NCI-H128 (cell line): ENCODE data around the gene NELFB.

Experiments
- DNase-seq: peaks from one replicate; lab custom pipeline; 2025; ENCODE audit not compliant: unreplicated experiment; lab: John Stamatoyannopoulos, UW

The NELFB gene

GRCh38 chr9:137223078-137223970 lies 31.8 kb upstream of the NELFB start:
- DNase-seq, result peak; percentile 95

- no peak for DNase-seq
Observed at GRCh38 chr9:137224830-137225694, 30.1 kb upstream of the NELFB start, which contains the start of gene CYSRT1. CYSRT1 (plus strand) TSS chr9:137225174; CDS start chr9:137225622, 448 bp downstream.

GRCh38 chr9:137225699-137226331 lies 29.3 kb upstream of the NELFB start:
- DNase-seq, result no peak

GRCh38 chr9:137226338-137227053 lies 28.6 kb upstream of the NELFB start:
- no peak for DNase-seq

GRCh38 chr9:137227054-137227852 lies 27.9 kb upstream of the NELFB start, which contains the start of gene RNF224:
RNF224 (plus strand) TSS chr9:137227502; CDS start chr9:137228336, 834 bp downstream.
- peak; percentile 86 for DNase-seq

GRCh38 chr9:137227853-137228505 lies 27.1 kb upstream of the NELFB start:
- DNase-seq, result no peak

- DNase-seq, result no peak
Observed at GRCh38 chr9:137228506-137228967, 26.6 kb upstream of the NELFB start.

- DNase-seq, result no peak
Observed at GRCh38 chr9:137228968-137229896, 25.9 kb upstream of the NELFB start.

- DNase-seq, result no peak
Observed at GRCh38 chr9:137229903-137230704, 25.0 kb upstream of the NELFB start.

- no peak for DNase-seq
Observed at GRCh38 chr9:137230705-137231371, 24.3 kb upstream of the NELFB start, which contains the start of gene SLC34A3. SLC34A3 (plus strand) TSS chr9:137230901; CDS start chr9:137231703, 802 bp downstream.

GRCh38 chr9:137231372-137232039 lies 23.6 kb upstream of the NELFB start:
- DNase-seq, result no peak

GRCh38 chr9:137232101-137232500 lies 23.0 kb upstream of the NELFB start:
- no peak for DNase-seq

- no peak for DNase-seq
Observed at GRCh38 chr9:137232510-137232909, 22.6 kb upstream of the NELFB start.

- no peak for DNase-seq
Observed at GRCh38 chr9:137233143-137233980, 21.8 kb upstream of the NELFB start.

GRCh38 chr9:137234055-137234697 lies 21.0 kb upstream of the NELFB start:
- DNase-seq, result no peak
